GM18873 (cell line): ENCODE data around the gene USP6.
"Not testable (repeated sequence)": the region's sequence is repeated elsewhere in the genome, so short reads cannot be mapped to it uniquely, and the experiment has no call there.

Source experiments
- ATAC-seq: cut with Tn5 transposase; IDR thresholded peaks from one replicate; pipeline ENCODE4 v1.9.1; 2021; ENCODE audit warnings: mild to moderate bottlenecking, moderate library complexity, moderate number of reproducible peaks; ENCODE audit not compliant: unreplicated experiment, low FRiP score

USP6 gene

GRCh38 chr17:5183410-5183793 is 67.6 kb downstream of the USP6 start:
- ATAC-seq: no peak

- ATAC-seq: no peak
These were observed 68.5 kb downstream of the USP6 start for GRCh38 chr17:5184288-5184687.

- peak; percentile 86 for ATAC-seq
These were observed 75.9 kb downstream of the USP6 start, which contains the start of gene ZNF594 for GRCh38 chr17:5191541-5192417. ZNF594 (minus strand) TSS chr17:5191868; CDS start chr17:5184256, 7,612 bp downstream.

GRCh38 chr17:5194346-5194745 is 78.5 kb downstream of the USP6 start:
- ATAC-seq: no peak

GRCh38 chr17:5198472-5198871 is 82.6 kb downstream of the USP6 start:
- no peak for ATAC-seq

GRCh38 chr17:5200360-5200759 is 84.5 kb downstream of the USP6 start:
- ATAC-seq: no peak

GRCh38 chr17:5201011-5201410 is 85.2 kb downstream of the USP6 start:
- no peak for ATAC-seq

- no peak for ATAC-seq
These were observed 87.5 kb downstream of the USP6 start for GRCh38 chr17:5203178-5203907.

- no peak for ATAC-seq
These were observed 88.1 kb downstream of the USP6 start for GRCh38 chr17:5203908-5204294.

GRCh38 chr17:5209396-5209795 is 93.6 kb downstream of the USP6 start:
- no peak for ATAC-seq

GRCh38 chr17:5210091-5210490 is 94.3 kb downstream of the USP6 start:
- ATAC-seq: no peak

- no peak for ATAC-seq
These were observed 94.9 kb downstream of the USP6 start for GRCh38 chr17:5210614-5211252.

GRCh38 chr17:5211458-5211857 is 95.6 kb downstream of the USP6 start:
- no peak for ATAC-seq

- not testable (repeated sequence) for ATAC-seq
These were observed 101.7 kb downstream of the USP6 start for GRCh38 chr17:5217562-5217961.

- no peak for ATAC-seq
These were observed 103.7 kb downstream of the USP6 start for GRCh38 chr17:5219536-5219935.

- ATAC-seq: no peak
These were observed 104.2 kb downstream of the USP6 start for GRCh38 chr17:5220074-5220473.

GRCh38 chr17:5221912-5222311 is 106.1 kb downstream of the USP6 start:
- not testable (repeated sequence) for ATAC-seq
